DLD1 (cell line): ENCODE results near the gene MYL9.

Source experiments
- in situ Hi-C: cut with HindIII; loops from 2 replicates; pipeline ENCODE4 v1.10.0; 2017; ENCODE audit warnings: low sequenced_read_pairs

MYL9 gene

GRCh38 chr20:36578356-36579041 lies 37.2 kb downstream of the MYL9 start:
- in situ Hi-C loops = no loop called here

DNA sequence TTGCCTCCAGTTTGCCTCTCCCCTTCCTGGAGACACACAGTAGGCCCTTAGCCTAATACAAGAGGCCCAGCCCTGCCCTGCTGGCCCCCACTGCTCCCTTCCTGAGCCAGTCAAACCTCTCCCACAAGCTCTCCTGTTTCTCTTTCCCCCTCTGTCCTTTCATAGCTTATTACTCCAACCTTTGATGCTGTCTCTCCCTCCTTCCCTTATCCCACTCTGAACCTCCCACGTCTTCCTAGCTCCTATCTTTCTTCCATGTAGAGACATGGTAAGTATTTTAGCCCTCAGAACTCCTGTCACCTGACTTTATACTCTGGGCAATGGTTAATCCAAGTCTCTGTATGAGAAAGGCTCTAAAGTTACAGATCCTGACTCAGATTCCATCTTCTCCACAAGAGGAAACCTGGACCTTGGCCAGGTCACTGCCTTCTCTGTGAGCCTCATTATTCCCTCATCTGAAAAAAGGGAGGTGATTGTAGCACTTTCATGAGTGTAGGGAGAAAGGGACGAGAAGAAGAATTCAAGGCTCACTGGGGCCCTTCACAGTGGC lies 38.8 kb downstream of the MYL9 start:
- in situ Hi-C loops = no loop called here

- in situ Hi-C loops = no loop called here
Measured at GRCh38 chr20:36582322-36582721, 41.0 kb downstream of the MYL9 start.

- in situ Hi-C loops = no loop called here
Measured at GRCh38 chr20:36582821-36583220, 41.5 kb downstream of the MYL9 start.

DNA sequence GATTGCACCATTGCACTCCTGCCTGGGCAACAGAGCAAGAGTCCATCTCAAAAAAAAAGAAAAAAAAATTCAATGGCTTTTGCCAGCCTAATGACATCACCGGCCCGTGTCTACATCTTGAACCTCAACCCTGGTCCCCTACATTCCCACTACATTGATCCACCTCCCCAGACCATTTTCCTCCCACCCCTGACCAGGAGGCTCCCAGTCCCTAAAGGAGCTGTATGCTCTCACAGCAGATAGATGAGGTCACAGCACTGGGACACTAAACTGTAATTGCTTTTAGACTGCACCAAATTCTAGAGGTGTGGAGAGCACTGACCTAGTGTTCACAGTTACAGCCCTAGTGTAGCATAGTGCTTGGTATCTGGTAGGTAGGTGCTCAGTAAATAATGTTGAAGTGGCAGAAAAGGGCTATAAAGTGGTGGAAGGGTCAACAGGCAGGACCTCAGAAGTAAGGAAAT lies 42.7 kb downstream of the MYL9 start:
- in situ Hi-C loops = no loop called here

DNA sequence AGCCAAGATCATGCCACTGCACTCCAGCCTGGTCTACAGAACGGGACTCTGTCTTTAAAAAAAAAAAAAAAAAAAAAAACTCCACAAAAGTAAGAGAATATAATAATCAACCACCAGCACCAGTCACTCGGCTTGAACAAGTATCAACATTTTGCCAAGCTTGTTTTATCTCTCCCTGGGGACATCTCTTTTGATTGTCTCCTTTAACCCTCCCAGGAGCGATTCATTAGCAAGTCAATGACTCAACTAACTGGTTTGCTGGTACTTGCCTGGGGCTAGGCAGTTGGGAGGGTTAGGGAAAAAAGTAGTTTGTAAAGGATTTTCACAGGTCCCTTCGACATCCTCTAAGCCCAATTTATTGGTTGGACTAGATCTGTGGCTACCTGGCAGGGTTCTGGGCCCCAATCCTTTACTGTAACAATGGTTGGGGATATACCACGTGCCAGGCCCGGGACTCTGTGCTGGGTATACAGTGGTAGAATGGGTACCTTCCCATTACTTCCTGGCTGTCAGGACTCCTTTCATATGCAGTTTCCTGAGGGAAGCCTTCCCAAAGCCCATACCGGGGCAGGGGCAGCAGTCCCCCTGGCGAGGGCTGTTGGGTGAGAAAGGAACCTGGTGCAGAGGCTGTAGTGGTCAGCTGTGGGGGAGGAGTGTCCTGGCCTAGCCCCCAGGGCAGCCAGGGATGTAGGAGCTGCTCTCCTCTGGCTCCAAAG lies 44.2 kb downstream of the MYL9 start:
- in situ Hi-C loops = no loop called here

- in situ Hi-C loops = no loop called here
Measured at GRCh38 chr20:36587388-36588070, 46.2 kb downstream of the MYL9 start.

- in situ Hi-C loops = no loop called here
Measured at GRCh38 chr20:36591281-36591680, 50.0 kb downstream of the MYL9 start.

DNA sequence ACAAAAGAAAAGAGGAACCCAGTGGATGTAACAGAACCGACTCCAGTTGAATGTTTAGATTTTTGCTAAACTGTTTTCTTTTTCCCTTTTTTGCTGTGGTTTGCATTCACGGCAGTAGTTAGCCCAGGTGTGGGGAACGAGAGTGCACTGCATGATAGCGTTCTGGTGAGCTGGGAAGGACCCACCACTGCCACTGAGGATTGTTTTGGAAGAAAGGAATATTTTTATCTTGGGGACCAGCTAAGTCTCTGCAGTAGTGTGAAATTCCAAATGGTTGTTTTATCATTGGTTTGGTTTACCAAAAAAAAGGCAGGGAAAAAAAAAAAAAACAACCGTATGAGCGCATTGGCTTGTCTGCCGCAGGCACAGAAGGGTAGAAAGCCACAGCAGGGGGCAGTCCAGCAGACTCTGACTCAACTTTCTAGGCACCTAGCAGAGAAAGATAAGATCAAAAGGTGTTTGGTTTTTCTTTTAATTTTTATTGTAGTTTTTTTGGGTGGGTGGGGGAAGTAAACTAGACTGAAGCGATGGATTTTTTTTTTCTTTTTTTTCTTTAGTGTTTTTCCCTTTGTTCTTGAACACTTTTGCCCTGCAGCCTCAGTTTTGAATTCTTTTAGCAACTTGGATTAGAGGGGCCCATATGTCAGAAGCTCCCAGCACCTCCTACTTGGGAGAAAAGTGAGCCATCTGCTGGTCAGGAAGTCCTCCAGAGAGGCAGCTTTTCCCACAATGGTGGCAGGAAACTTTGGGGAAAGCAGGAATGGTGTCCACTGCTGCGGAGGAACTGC lies 50.7 kb downstream of the MYL9 start:
- in situ Hi-C loops = no loop called here

- in situ Hi-C loops = no loop called here
Measured at GRCh38 chr20:36593347-36593929, 52.1 kb downstream of the MYL9 start.

DNA sequence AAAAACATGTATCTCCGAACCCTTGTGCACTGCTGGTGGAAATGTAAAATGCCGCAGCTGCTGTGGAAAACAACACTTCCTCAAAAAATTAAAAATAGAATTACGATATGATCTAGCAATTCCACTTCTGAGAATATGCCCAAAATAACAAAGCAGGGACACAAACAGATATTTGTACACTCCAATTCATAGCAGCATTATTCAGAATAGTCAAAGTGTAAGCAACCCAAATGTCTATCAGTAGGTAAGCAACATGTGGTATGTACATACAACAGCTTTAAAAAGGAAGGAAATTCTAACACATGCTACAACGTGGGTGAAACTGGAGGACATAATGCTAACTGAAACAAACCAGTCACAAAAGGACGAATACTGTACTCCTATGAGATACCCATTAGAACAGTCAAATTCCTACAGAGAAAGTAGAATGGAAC lies 58.6 kb downstream of the MYL9 start:
- in situ Hi-C loops = no loop called here
